IMR-90 (cell line): ENCODE measurements around the gene ANXA2. TPM values are rescaled to one million over a fixed set of nuclear protein-coding genes. Genes with fewer than 3 reads are reported as not detected.

Experiments
- ATAC-seq: fragments of 200-7000 bp; cut with Tn5 transposase; 2 replicates; pipeline ENCODE4 v1.9.1; 2020; ENCODE audit warnings: low read depth, mild to moderate bottlenecking, moderate library complexity
- BruUV-seq: library from RNA; stranded (reverse); fragments of 400-500 nt; replicated peaks from 2 replicates; lab custom pipeline; 2021; lab: Mats Ljungman, UMichigan
- CTCF ChIA-PET: fragments of 300-600 bp; formaldehyde crosslinking; extraction: SDS; loops from one replicate; lab custom pipeline; 2021; ENCODE audit warnings: antibody characterized with exemption; lab: Yijun Ruan, JAX
- POLR2A ChIA-PET: fragments of 300-600 bp; sonication (Branson Sonifier 250); formaldehyde crosslinking; loops from one replicate; lab custom pipeline; 2022; ENCODE audit warnings: antibody characterized with exemption; ENCODE audit not compliant: unreplicated experiment; lab: Charles Lee
- DNase-seq: peaks from one replicate; pipeline ENCODE4 v3.0.0; 2013
- H2AFZ ChIP-seq: replicated peaks from 2 replicates; pipeline ENCODE3; 2013; ENCODE audit warnings: low read length, mild to moderate bottlenecking; ENCODE audit not compliant: poor library complexity
- H2AK5ac ChIP-seq: 2 replicates; pipeline ENCODE4 v1.6.1; 2013; ENCODE audit warnings: low read depth, low read length, inconsistent platforms
- H2AK9ac ChIP-seq: replicated peaks from 2 replicates; pipeline ENCODE3; 2013; ENCODE audit warnings: mild to moderate bottlenecking, low read depth, low read length, moderate library complexity; ENCODE audit not compliant: poor library complexity
- H2BK120ac ChIP-seq: 2 replicates; pipeline ENCODE4 v1.6.1; 2013; ENCODE audit warnings: low read depth, low read length, inconsistent platforms
- H2BK15ac ChIP-seq: 3 replicates; pipeline ENCODE4 v1.6.1; 2013; ENCODE audit warnings: low read depth, low read length, inconsistent platforms
- H2BK20ac ChIP-seq: 2 replicates; pipeline ENCODE4 v1.6.1; 2013; ENCODE audit warnings: low read depth, mild to moderate bottlenecking, inconsistent platforms, low read length, moderate library complexity
- H2BK5ac ChIP-seq: 2 replicates; pipeline ENCODE4 v1.6.1; 2013; ENCODE audit warnings: mild to moderate bottlenecking, low read depth, low read length, inconsistent platforms; ENCODE audit not compliant: poor library complexity, severe bottlenecking
- H3K14ac ChIP-seq: replicated peaks from 2 replicates; pipeline ENCODE4 v1.6.1; 2013; ENCODE audit warnings: low read depth, low read length, inconsistent platforms
- H3K18ac ChIP-seq: 2 replicates; pipeline ENCODE4 v1.6.1; 2013; ENCODE audit warnings: low read depth, low read length, control low read depth
- H3K23ac ChIP-seq: 2 replicates; pipeline ENCODE4 v1.6.1; 2013; ENCODE audit warnings: low read depth, low read length, inconsistent platforms
- H3K27ac ChIP-seq: 2 replicates; pipeline ENCODE4 v1.5.1; 2013; ENCODE audit warnings: mild to moderate bottlenecking, control low read depth, low read length; ENCODE audit not compliant: insufficient read depth
- H3K27me3 ChIP-seq: 2 replicates; pipeline ENCODE4 v1.6.1; 2013; ENCODE audit warnings: low read length; ENCODE audit not compliant: control insufficient read depth, insufficient read depth
- H3K36me3 ChIP-seq: 2 replicates; pipeline ENCODE4 v1.6.1; 2013; ENCODE audit warnings: low read length, mixed read lengths; ENCODE audit not compliant: control insufficient read depth, insufficient read depth
- H3K4ac ChIP-seq: 2 replicates; pipeline ENCODE4 v1.6.1; 2013; ENCODE audit warnings: low read depth, low read length, inconsistent platforms
- H3K4me1 ChIP-seq: 2 replicates; pipeline ENCODE4 v1.6.1; 2013; ENCODE audit warnings: low read length, mixed read lengths; ENCODE audit not compliant: control insufficient read depth, insufficient read depth
- H3K4me2 ChIP-seq: 2 replicates; pipeline ENCODE4 v1.6.1; 2013; ENCODE audit warnings: low read depth, mild to moderate bottlenecking, control low read depth, low read length, moderate library complexity
- H3K4me3 ChIP-seq: 2 replicates; pipeline ENCODE4 v1.5.1; 2013; ENCODE audit warnings: low read depth, mild to moderate bottlenecking, control low read depth, low read length, moderate library complexity; ENCODE audit not compliant: insufficient read depth
- H3K56ac ChIP-seq: 2 replicates; pipeline ENCODE4 v1.6.1; 2013; ENCODE audit warnings: low read length, inconsistent platforms; ENCODE audit not compliant: insufficient read depth; ENCODE audit errors: extremely low read depth
- H3K79me1 ChIP-seq, 2 experiments: 2 replicates each; pipeline ENCODE4 v1.6.1; 2013; ENCODE audit warnings: low read length in 2 of 2, inconsistent platforms in 1 of 2, low read depth in 1 of 2
- H3K9ac ChIP-seq: 2 replicates; pipeline ENCODE4 v1.6.1; 2013; ENCODE audit warnings: low read depth, low read length, control low read depth
- H3K9me1 ChIP-seq: 2 replicates; pipeline ENCODE4 v1.6.1; 2013; ENCODE audit warnings: low read length, inconsistent platforms; ENCODE audit not compliant: insufficient read depth
- H3K9me3 ChIP-seq: 2 replicates; pipeline ENCODE4 v1.6.1; 2013; ENCODE audit warnings: low read length; ENCODE audit not compliant: control insufficient read depth, insufficient read depth
- H4K20me1 ChIP-seq: 2 replicates; pipeline ENCODE4 v1.6.1; 2013; ENCODE audit warnings: low read length, inconsistent platforms; ENCODE audit not compliant: insufficient read depth
- H4K5ac ChIP-seq: 2 replicates; pipeline ENCODE4 v1.6.1; 2013; ENCODE audit warnings: mild to moderate bottlenecking, low read depth, low read length, control low read depth
- H4K8ac ChIP-seq, 2 experiments: 2 replicates each; pipeline ENCODE4 v1.6.1; 2013; ENCODE audit warnings: low read depth in 2 of 2, low read length in 2 of 2, control low read depth in 1 of 2, inconsistent platforms in 1 of 2
- H4K91ac ChIP-seq: 2 replicates; pipeline ENCODE4 v1.6.1; 2013; ENCODE audit warnings: low read depth, low read length, inconsistent platforms; ENCODE audit not compliant: insufficient read depth
- BHLHE40 ChIP-seq: fragments of 150-350 bp; IDR thresholded peaks from 2 replicates; pipeline ENCODE4 v1.6.1; 2016; ENCODE audit warnings: mild to moderate bottlenecking, low read depth, low read length
- CEBPB ChIP-seq: IDR thresholded peaks from 2 replicates; pipeline ENCODE4 v1.6.1; 2012; ENCODE audit warnings: low read depth, low read length, improper control_type of control experiment
- CHD1 ChIP-seq: IDR thresholded peaks from 2 replicates; pipeline ENCODE4 v1.6.1; 2012; ENCODE audit warnings: low read depth, low read length, improper control_type of control experiment
- ELK1 ChIP-seq: fragments of 150-350 bp; IDR thresholded peaks from 2 replicates; pipeline ENCODE4 v1.6.1; 2016; ENCODE audit warnings: low read depth, mild to moderate bottlenecking, low read length, moderate library complexity, borderline replicate concordance
- FOS ChIP-seq: fragments of 150-350 bp; IDR thresholded peaks from 2 replicates; pipeline ENCODE4 v1.6.1; 2016; ENCODE audit warnings: low read depth, low read length
- MAZ ChIP-seq: IDR thresholded peaks from 2 replicates; pipeline ENCODE4 v1.6.1; 2012; ENCODE audit warnings: low read depth, mild to moderate bottlenecking, low read length, improper control_type of control experiment, moderate library complexity, borderline replicate concordance
- MXI1 ChIP-seq: IDR thresholded peaks from 2 replicates; pipeline ENCODE4 v1.6.1; 2012; ENCODE audit warnings: low read depth, mild to moderate bottlenecking, low read length, moderate library complexity, borderline replicate concordance
- NFE2L2 ChIP-seq: fragments of 150-350 bp; IDR thresholded peaks from 2 replicates; pipeline ENCODE4 v1.6.1; 2016; ENCODE audit warnings: low read depth, mild to moderate bottlenecking, low read length
- POLR2A ChIP-seq: IDR thresholded peaks from 2 replicates; pipeline ENCODE4 v1.6.1; 2012; ENCODE audit warnings: mild to moderate bottlenecking, low read depth, low read length
- RAD21 ChIP-seq: IDR thresholded peaks from 2 replicates; pipeline ENCODE4 v1.6.1; 2012; ENCODE audit warnings: low read length, improper control_type of control experiment
- RCOR1 ChIP-seq: IDR thresholded peaks from 2 replicates; pipeline ENCODE4 v1.6.1; 2012; ENCODE audit warnings: mild to moderate bottlenecking, low read length, improper control_type of control experiment; ENCODE audit not compliant: insufficient replicate concordance
- RFX5 ChIP-seq: IDR thresholded peaks from 2 replicates; pipeline ENCODE4 v1.8.0; 2012; ENCODE audit warnings: low read depth, mild to moderate bottlenecking, low read length, moderate library complexity
- WGBS, 2 experiments: methylation state at CpG; one replicate each; pipeline versions ENCODE4 v1.1.5 to v1.1.7; 2013; ENCODE audit warnings: missing lambda C conversion rate in 2 of 2; ENCODE audit not compliant: insufficient read length in 1 of 2; ENCODE audit errors: extremely low coverage in 2 of 2; 5-methylcytosine and 5-hydroxymethylcytosine counted together
- dilution Hi-C: fragments of 300-500 bp; cut with HindIII; formaldehyde crosslinking; loops from one replicate; pipeline ENCODE4 v1.14.3; 2018; ENCODE audit warnings: low sequenced_read_pairs; ENCODE audit not compliant: unreplicated experiment
- in situ Hi-C: fragments of 300-500 bp; cut with MboI; formaldehyde crosslinking; loops from 3 replicates; pipeline ENCODE4 v1.14.3; 2019; ENCODE audit warnings: low sequenced_read_pairs, inconsistent platforms, mixed read lengths
- intact Hi-C: fragments of 100-400 bp; cut with micrococcal nuclease; formaldehyde crosslinking; loops from 2 replicates; pipeline ENCODE4 v1.10.0; 2022
- polyA plus RNA-seq, 3 experiments: library from polyadenylated mRNA; depleted of rRNA; stranded (reverse); fragments of >200 nt; gene quantifications; 2 replicates each; pipeline ENCODE4 v1.2.3, GENCODE V29; 2012; ENCODE audit warnings: low replicate concordance in 1 of 3
- total RNA-seq: library from RNA; depleted of rRNA; stranded (reverse); fragments of >200 nt; gene quantifications from 2 replicates; pipeline ENCODE4 v1.2.3, GENCODE V29; 2012
- TF ChIP-seq, protein P1 (sequence below): fragments of 150-350 bp; IDR thresholded peaks from 2 replicates; pipeline ENCODE4 v1.6.1; 2017; ENCODE audit warnings: mild to moderate bottlenecking, antibody characterized with exemption, low read length, low read depth

ANXA2 gene
- total and polyA plus RNA-seq, 2 of the 4 experiments (the other 2 are of a cell fraction), result 7,454 to 8,412 TPM

GRCh38 chr15:60406513-60407414, 9.0 kb upstream of the ANXA2 start:
- dilution Hi-C loops (no loop called here), intact Hi-C loops (no loop called here), in situ Hi-C loops (no loop called here)
- Histone ChIP-seq H4K91ac (no peak overlapping the region), H3K18ac (peak overlapping the region; percentile 57; the same call in 1 of the 2 replicates), H3K9me3 (no peaks in the 10 kb centered on the region), H3K27ac (no peak overlapping the region; the same call in 1 of the 2 replicates), H4K20me1 (peaks cover 6% of the 10 kb centered on the region), H2BK20ac (peak overlapping the region; percentile 64; the same call in 1 of the 2 replicates), H3K9ac (no peak overlapping the region), H3K4me1 (peaks cover 14% of the 10 kb centered on the region), H3K4me3 (no peak overlapping the region), H3K27me3 (no peaks in the 10 kb centered on the region), H3K23ac (peak overlapping the region; percentile 29; the same call in 1 of the 2 replicates), H4K8ac (peak overlapping the region in 1 of 2 experiments; percentile 44; a peak in 1 of 4 replicates), H3K9me1 (peaks cover 11% of the 10 kb centered on the region), H2BK120ac (peak overlapping the region; percentile 30; the same call in 1 of the 2 replicates), H2BK5ac (peak overlapping the region; percentile 30), H4K5ac (no peak overlapping the region), H2BK15ac (0 out of 3 replicates have a peak overlapping the region, but pooled peaks have one; percentile 6), H3K79me1 (peaks cover 0 to 22% of the 10 kb centered on the region in 2 experiments; a peak in 2 of 4 replicates), H2AK9ac (no peak overlapping the region), H2AK5ac (peak overlapping the region; percentile 77), H2AFZ (no peak overlapping the region), H3K36me3 (no peaks in the 10 kb centered on the region), H3K4me2 (peak overlapping the region; percentile 53; the same call in 1 of the 2 replicates), H3K4ac (no peak overlapping the region; the same call in 1 of the 2 replicates), H3K56ac (no peak overlapping the region), H3K14ac (peak overlapping the region; percentile 62)
- BruUV-seq, result no TSS peak
- ATAC-seq, result no peak
- ChIA-PET POLR2A (interaction anchor here (0.9 kb wide), 1 partner anchor 8 kb away, joined by 4 read pairs; the partner anchor contains the start of gene ANXA2), CTCF (no interaction called here)
- no CpG with 5 or more reads among the region's 2 CpGs for WGBS, 2 experiments
- no peak for DNase-seq
- no peak for TF ChIP-seq RAD21
- TF ChIP-seq CHD1, result no peak
- no peak for TF ChIP-seq NFE2L2
- no peak for TF ChIP-seq MXI1
- no peak for TF ChIP-seq RCOR1
- TF ChIP-seq, protein P1, sequence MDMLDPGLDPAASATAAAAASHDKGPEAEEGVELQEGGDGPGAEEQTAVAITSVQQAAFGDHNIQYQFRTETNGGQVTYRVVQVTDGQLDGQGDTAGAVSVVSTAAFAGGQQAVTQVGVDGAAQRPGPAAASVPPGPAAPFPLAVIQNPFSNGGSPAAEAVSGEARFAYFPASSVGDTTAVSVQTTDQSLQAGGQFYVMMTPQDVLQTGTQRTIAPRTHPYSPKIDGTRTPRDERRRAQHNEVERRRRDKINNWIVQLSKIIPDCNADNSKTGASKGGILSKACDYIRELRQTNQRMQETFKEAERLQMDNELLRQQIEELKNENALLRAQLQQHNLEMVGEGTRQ, result no peak
- TF ChIP-seq MAZ, result no peak
- no peak for TF ChIP-seq RFX5
- TF ChIP-seq FOS, result no peak
- TF ChIP-seq POLR2A, result no peak
- no peak for TF ChIP-seq BHLHE40
- TF ChIP-seq CEBPB, result no peak
- no peak for TF ChIP-seq ELK1
